Measurements from ENCODE around the gene ETV7. TPM values are rescaled to one million over a fixed set of nuclear protein-coding genes. Genes with fewer than 3 reads are reported as not detected.
A peak's percentile ranks its signal among the peaks of the same experiment; 100 is the strongest.

Gene ETV7
- total and polyA plus RNA-seq, 2 of the 13 experiments (the other 11 are each of a cell fraction or from before 2014, with no cell fraction given): not detected

DNA sequence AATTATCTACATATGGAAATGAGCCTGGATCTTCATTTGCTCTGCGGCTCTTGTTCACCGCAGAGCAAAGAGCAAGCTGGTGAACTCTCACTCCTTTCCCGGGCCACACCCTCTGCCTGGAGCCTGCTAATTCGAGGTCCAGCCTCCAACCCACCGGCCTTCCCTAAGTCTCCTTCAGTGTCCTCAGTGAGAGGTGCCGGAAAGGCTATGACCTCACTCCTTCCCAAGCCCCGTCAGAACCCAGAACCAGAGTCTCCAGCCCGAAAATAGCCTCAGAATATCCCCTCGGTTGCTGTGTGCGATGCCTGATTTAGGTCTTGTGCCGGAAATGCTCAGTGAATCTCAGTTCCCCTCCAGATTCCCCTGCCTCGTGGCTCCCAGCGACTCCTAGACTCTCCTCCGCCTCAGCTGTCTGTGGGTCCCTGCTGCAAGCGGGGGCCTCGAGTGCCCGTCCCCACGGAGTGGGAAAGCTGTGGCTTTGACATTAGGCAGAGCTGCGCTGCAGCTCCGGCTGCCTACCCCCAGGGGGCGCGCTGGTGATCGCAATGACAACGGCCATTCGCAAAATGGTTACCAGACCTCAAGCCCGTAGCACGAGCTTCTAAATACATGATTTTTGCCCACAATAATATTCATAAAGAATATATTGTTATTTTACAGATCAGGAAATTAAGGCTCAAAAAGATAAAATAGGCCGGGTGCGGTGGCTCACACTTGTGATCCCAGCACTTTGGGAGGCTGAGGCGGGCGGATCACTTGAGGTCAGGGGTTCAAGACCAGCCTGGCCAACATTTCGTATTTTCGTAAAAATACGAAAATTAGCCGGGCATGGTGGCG, 46.6 kb downstream of the ETV7 start (continued):
- 0 out of 2 replicates have a peak, but pooled peaks have one; percentile 36 for TF ChIP-seq SNAPC2 (CRISPR knock-in tag; IDR thresholded peaks at IDR 0.05)
- TF ChIP-seq ZBTB7A (CRISPR knock-in tag; IDR thresholded peaks at IDR 0.05): no peak
- TF ChIP-seq ZNF839 (CRISPR knock-in tag; IDR thresholded peaks at IDR 0.05; ENCODE audit: borderline replicate concordance): no peak
- TF ChIP-seq, protein P1, sequence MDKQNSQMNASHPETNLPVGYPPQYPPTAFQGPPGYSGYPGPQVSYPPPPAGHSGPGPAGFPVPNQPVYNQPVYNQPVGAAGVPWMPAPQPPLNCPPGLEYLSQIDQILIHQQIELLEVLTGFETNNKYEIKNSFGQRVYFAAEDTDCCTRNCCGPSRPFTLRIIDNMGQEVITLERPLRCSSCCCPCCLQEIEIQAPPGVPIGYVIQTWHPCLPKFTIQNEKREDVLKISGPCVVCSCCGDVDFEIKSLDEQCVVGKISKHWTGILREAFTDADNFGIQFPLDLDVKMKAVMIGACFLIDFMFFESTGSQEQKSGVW (CRISPR knock-in tag; IDR thresholded peaks at IDR 0.05; ENCODE audit: borderline replicate concordance): no peak
- TF ChIP-seq ZNF274 (CRISPR knock-in tag; IDR thresholded peaks at IDR 0.05): 0 out of 2 replicates have a peak, but pooled peaks have one; percentile 34
- TF ChIP-seq MBNL3 (CRISPR knock-in tag; conservative IDR thresholded peaks at IDR 0.05): no peak
- no peak for TF ChIP-seq ZNF180 (CRISPR knock-in tag; IDR thresholded peaks at IDR 0.05; ENCODE audit: borderline replicate concordance, low read depth)
- no peak for TF ChIP-seq ZNF614 (CRISPR knock-in tag; IDR thresholded peaks at IDR 0.05; ENCODE audit: borderline replicate concordance)
- no peak for TF ChIP-seq SETDB1 (CRISPR knock-in tag; IDR thresholded peaks at IDR 0.05; ENCODE audit: borderline replicate concordance)
- 0 out of 2 replicates have a peak, but pooled peaks have one; percentile 5 for TF ChIP-seq HNF4A (CRISPR knock-in tag; IDR thresholded peaks at IDR 0.05)
- TF ChIP-seq, protein P2, sequence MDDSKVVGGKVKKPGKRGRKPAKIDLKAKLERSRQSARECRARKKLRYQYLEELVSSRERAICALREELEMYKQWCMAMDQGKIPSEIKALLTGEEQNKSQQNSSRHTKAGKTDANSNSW (CRISPR knock-in tag; IDR thresholded peaks at IDR 0.05; ENCODE audit: borderline replicate concordance): no peak
- TF ChIP-seq SATB2 (CRISPR knock-in tag; IDR thresholded peaks at IDR 0.05): no peak
- TF ChIP-seq, protein P3, sequence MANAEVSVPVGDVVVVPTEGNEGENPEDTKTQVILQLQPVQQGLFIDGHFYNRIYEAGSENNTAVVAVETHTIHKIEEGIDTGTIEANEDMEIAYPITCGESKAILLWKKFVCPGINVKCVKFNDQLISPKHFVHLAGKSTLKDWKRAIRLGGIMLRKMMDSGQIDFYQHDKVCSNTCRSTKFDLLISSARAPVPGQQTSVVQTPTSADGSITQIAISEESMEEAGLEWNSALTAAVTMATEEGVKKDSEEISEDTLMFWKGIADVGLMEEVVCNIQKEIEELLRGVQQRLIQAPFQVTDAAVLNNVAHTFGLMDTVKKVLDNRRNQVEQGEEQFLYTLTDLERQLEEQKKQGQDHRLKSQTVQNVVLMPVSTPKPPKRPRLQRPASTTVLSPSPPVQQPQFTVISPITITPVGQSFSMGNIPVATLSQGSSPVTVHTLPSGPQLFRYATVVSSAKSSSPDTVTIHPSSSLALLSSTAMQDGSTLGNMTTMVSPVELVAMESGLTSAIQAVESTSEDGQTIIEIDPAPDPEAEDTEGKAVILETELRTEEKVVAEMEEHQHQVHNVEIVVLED (CRISPR knock-in tag; IDR thresholded peaks at IDR 0.05; ENCODE audit: borderline replicate concordance): no peak
- no peak for TF ChIP-seq STAT5B (CRISPR knock-in tag; IDR thresholded peaks at IDR 0.05)
- TF ChIP-seq, protein P4, sequence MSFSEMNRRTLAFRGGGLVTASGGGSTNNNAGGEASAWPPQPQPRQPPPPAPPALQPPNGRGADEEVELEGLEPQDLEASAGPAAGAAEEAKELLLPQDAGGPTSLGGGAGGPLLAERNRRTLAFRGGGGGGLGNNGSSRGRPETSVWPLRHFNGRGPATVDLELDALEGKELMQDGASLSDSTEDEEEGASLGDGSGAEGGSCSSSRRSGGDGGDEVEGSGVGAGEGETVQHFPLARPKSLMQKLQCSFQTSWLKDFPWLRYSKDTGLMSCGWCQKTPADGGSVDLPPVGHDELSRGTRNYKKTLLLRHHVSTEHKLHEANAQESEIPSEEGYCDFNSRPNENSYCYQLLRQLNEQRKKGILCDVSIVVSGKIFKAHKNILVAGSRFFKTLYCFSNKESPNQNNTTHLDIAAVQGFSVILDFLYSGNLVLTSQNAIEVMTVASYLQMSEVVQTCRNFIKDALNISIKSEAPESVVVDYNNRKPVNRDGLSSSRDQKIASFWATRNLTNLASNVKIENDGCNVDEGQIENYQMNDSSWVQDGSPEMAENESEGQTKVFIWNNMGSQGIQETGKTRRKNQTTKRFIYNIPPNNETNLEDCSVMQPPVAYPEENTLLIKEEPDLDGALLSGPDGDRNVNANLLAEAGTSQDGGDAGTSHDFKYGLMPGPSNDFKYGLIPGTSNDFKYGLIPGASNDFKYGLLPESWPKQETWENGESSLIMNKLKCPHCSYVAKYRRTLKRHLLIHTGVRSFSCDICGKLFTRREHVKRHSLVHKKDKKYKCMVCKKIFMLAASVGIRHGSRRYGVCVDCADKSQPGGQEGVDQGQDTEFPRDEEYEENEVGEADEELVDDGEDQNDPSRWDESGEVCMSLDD (CRISPR knock-in tag; IDR thresholded peaks at IDR 0.05; ENCODE audit: borderline replicate concordance): no peak
- TF ChIP-seq, protein P5, sequence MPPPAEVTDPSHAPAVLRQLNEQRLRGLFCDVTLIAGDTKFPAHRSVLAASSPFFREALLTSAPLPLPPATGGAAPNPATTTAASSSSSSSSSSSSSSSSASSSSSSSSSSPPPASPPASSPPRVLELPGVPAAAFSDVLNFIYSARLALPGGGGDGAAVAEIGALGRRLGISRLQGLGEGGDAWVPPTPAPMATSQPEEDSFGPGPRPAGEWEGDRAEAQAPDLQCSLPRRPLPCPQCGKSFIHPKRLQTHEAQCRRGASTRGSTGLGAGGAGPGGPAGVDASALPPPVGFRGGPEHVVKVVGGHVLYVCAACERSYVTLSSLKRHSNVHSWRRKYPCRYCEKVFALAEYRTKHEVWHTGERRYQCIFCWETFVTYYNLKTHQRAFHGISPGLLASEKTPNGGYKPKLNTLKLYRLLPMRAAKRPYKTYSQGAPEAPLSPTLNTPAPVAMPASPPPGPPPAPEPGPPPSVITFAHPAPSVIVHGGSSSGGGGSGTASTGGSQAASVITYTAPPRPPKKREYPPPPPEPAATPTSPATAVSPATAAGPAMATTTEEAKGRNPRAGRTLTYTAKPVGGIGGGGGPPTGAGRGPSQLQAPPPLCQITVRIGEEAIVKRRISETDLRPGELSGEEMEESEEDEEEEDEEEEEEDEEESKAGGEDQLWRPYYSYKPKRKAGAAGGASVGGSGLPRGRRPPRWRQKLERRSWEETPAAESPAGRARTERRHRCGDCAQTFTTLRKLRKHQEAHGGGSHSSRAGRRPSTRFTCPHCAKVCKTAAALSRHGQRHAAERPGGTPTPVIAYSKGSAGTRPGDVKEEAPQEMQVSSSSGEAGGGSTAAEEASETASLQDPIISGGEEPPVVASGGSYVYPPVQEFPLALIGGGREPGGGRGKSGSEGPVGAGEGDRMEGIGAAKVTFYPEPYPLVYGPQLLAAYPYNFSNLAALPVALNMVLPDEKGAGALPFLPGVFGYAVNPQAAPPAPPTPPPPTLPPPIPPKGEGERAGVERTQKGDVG (CRISPR knock-in tag; IDR thresholded peaks at IDR 0.05; ENCODE audit: borderline replicate concordance): 0 out of 2 replicates have a peak, but pooled peaks have one; percentile 19
- TF ChIP-seq PHB2 (IDR thresholded peaks at IDR 0.05; ENCODE audit: partially characterized antibody): no peak
- TF ChIP-seq, protein P6, sequence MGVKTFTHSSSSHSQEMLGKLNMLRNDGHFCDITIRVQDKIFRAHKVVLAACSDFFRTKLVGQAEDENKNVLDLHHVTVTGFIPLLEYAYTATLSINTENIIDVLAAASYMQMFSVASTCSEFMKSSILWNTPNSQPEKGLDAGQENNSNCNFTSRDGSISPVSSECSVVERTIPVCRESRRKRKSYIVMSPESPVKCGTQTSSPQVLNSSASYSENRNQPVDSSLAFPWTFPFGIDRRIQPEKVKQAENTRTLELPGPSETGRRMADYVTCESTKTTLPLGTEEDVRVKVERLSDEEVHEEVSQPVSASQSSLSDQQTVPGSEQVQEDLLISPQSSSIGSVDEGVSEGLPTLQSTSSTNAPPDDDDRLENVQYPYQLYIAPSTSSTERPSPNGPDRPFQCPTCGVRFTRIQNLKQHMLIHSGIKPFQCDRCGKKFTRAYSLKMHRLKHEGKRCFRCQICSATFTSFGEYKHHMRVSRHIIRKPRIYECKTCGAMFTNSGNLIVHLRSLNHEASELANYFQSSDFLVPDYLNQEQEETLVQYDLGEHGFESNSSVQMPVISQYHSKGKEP (CRISPR knock-in tag; IDR thresholded peaks at IDR 0.05): no peak
